ENCODE measurements around the gene CLDN2.

Gene CLDN2

GRCh38 chrX:106927023-106927422 lies 6.8 kb downstream of the CLDN2 start:
- DNase-seq, result no peak

GRCh38 chrX:106927700-106928099 lies 7.5 kb downstream of the CLDN2 start:
- no peak for DNase-seq

GRCh38 chrX:106928227-106928626 lies 8.0 kb downstream of the CLDN2 start:
- no peak for DNase-seq

- DNase-seq, result no peak
Observed at GRCh38 chrX:106931831-106932491, 11.8 kb downstream of the CLDN2 start.

- DNase-seq, result no peak
Observed at GRCh38 chrX:106932492-106932923, 12.3 kb downstream of the CLDN2 start.

- DNase-seq, result no peak
Observed at GRCh38 chrX:106932960-106933537, 12.8 kb downstream of the CLDN2 start.

GRCh38 chrX:106933538-106933961 lies 13.3 kb downstream of the CLDN2 start:
- DNase-seq, result no peak

GRCh38 chrX:106935175-106935574 lies 15.0 kb downstream of the CLDN2 start:
- no peak for DNase-seq

- DNase-seq, result no peak
Observed at GRCh38 chrX:106936246-106936645, 16.0 kb downstream of the CLDN2 start.

GRCh38 chrX:106939566-106939965 lies 19.4 kb downstream of the CLDN2 start:
- no peak for DNase-seq

GRCh38 chrX:106940068-106940467 lies 19.9 kb downstream of the CLDN2 start:
- no peak for DNase-seq

- no peak for DNase-seq
Observed at GRCh38 chrX:106946464-106946863, 26.3 kb downstream of the CLDN2 start.

- no peak for DNase-seq
Observed at GRCh38 chrX:106948641-106949040, 28.4 kb downstream of the CLDN2 start.

- no peak for DNase-seq
Observed at GRCh38 chrX:106949366-106949765, 29.2 kb downstream of the CLDN2 start.

- DNase-seq, result no peak
Observed at GRCh38 chrX:106950381-106950780, 30.2 kb downstream of the CLDN2 start.

- no peak for DNase-seq
Observed at GRCh38 chrX:106951230-106951629, 31.0 kb downstream of the CLDN2 start.

GRCh38 chrX:106952089-106952488 lies 31.9 kb downstream of the CLDN2 start:
- no peak for DNase-seq

GRCh38 chrX:106952538-106952937 lies 32.3 kb downstream of the CLDN2 start:
- DNase-seq, result no peak

- no peak for DNase-seq
Observed at GRCh38 chrX:106952988-106953387, 32.8 kb downstream of the CLDN2 start.

GRCh38 chrX:106954041-106954440 lies 33.8 kb downstream of the CLDN2 start:
- no peak for DNase-seq

GRCh38 chrX:106955004-106955772 lies 35.0 kb downstream of the CLDN2 start:
- DNase-seq, result peak; percentile 39

- DNase-seq, result peak; percentile 36
Observed at GRCh38 chrX:106957856-106958255, 37.7 kb downstream of the CLDN2 start.

GRCh38 chrX:106959901-106960300 lies 39.7 kb downstream of the CLDN2 start:
- DNase-seq, result peak; percentile 10

GRCh38 chrX:106963111-106963510 lies 42.9 kb downstream of the CLDN2 start:
- peak; percentile 10 for DNase-seq

Measured in fibroblast of skin of abdomen (primary cell).